HL-60 (cell line): Measurements from ENCODE around the gene SLC4A5.

Experiments used
- DNase-seq, 2 experiments: peaks; one replicate each; pipeline ENCODE4 v3.0.0-alpha.2; 2010 to 2020; ENCODE audit warnings: low read depth in 1 of 2, low spot score in 1 of 2
- H3K27ac ChIP-seq: fragments of 250-450 bp; sonication (Bioruptor Pico); replicated peaks from 2 replicates; pipeline ENCODE4 v1.5.1; 2020; ENCODE audit warnings: mild to moderate bottlenecking, moderate library complexity
- H3K27me3 ChIP-seq: fragments of 250-450 bp; sonication (Bioruptor Pico); 2 replicates; pipeline ENCODE4 v1.5.1; 2021; ENCODE audit warnings: mild to moderate bottlenecking, moderate library complexity; ENCODE audit not compliant: insufficient read depth, poor library complexity, severe bottlenecking
- H3K4me3 ChIP-seq: replicated peaks from 2 replicates; pipeline ENCODE4 v1.5.1; 2011; ENCODE audit warnings: mild to moderate bottlenecking, control low read depth, low read length; ENCODE audit not compliant: insufficient read depth
- GABPA ChIP-seq: IDR thresholded peaks from 2 replicates; pipeline ENCODE4 v1.6.1; 2012; ENCODE audit warnings: low read depth
- POLR2AphosphoS5 ChIP-seq: IDR thresholded peaks from 2 replicates; pipeline ENCODE4 v1.6.1; 2012; ENCODE audit warnings: low read depth
- SPI1 ChIP-seq: IDR thresholded peaks from 2 replicates; pipeline ENCODE4 v1.6.1; 2012; ENCODE audit warnings: low read depth, mild to moderate bottlenecking, borderline replicate concordance
- TF ChIP-seq, protein P1 (sequence below): IDR thresholded peaks from one replicate; pipeline ENCODE4 v1.5.1; 2011; ENCODE audit warnings: low read length, control low read depth, inconsistent platforms; ENCODE audit not compliant: insufficient read depth
- TF ChIP-seq, protein P2 (sequence below): IDR thresholded peaks from 2 replicates; pipeline ENCODE4 v1.6.1; 2012; ENCODE audit warnings: low read depth; ENCODE audit not compliant: insufficient replicate concordance

The SLC4A5 gene

DNA sequence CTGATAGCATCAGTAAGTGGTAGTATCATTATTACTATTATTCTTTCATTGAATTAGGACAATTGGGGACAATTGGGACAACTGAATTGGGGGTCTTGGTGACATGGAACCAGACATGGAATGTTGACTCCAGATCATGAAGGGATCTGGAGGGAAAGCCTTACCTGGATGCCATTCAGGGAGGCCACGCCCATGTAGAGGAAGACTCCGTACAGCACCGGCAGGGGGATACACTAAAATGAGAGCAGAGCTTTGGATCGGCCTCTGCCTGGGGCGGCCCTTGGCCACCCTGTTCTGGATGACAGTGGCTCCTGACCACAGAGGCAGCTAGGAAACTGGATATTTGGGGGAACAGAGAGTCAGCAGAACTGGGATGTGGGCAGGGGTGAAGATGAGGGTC, 115.6 kb downstream of the SLC4A5 start:
- Histone ChIP-seq H3K27ac (no peak overlapping the region), H3K27me3 (no peaks in the 10 kb centered on the region), H3K4me3 (no peak overlapping the region)
- TF ChIP-seq SPI1 (no peak), GABPA (no peak), POLR2AphosphoS5 (no peak)
- TF ChIP-seq, protein P1, sequence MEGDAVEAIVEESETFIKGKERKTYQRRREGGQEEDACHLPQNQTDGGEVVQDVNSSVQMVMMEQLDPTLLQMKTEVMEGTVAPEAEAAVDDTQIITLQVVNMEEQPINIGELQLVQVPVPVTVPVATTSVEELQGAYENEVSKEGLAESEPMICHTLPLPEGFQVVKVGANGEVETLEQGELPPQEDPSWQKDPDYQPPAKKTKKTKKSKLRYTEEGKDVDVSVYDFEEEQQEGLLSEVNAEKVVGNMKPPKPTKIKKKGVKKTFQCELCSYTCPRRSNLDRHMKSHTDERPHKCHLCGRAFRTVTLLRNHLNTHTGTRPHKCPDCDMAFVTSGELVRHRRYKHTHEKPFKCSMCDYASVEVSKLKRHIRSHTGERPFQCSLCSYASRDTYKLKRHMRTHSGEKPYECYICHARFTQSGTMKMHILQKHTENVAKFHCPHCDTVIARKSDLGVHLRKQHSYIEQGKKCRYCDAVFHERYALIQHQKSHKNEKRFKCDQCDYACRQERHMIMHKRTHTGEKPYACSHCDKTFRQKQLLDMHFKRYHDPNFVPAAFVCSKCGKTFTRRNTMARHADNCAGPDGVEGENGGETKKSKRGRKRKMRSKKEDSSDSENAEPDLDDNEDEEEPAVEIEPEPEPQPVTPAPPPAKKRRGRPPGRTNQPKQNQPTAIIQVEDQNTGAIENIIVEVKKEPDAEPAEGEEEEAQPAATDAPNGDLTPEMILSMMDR, result no peak
- TF ChIP-seq, protein P2, sequence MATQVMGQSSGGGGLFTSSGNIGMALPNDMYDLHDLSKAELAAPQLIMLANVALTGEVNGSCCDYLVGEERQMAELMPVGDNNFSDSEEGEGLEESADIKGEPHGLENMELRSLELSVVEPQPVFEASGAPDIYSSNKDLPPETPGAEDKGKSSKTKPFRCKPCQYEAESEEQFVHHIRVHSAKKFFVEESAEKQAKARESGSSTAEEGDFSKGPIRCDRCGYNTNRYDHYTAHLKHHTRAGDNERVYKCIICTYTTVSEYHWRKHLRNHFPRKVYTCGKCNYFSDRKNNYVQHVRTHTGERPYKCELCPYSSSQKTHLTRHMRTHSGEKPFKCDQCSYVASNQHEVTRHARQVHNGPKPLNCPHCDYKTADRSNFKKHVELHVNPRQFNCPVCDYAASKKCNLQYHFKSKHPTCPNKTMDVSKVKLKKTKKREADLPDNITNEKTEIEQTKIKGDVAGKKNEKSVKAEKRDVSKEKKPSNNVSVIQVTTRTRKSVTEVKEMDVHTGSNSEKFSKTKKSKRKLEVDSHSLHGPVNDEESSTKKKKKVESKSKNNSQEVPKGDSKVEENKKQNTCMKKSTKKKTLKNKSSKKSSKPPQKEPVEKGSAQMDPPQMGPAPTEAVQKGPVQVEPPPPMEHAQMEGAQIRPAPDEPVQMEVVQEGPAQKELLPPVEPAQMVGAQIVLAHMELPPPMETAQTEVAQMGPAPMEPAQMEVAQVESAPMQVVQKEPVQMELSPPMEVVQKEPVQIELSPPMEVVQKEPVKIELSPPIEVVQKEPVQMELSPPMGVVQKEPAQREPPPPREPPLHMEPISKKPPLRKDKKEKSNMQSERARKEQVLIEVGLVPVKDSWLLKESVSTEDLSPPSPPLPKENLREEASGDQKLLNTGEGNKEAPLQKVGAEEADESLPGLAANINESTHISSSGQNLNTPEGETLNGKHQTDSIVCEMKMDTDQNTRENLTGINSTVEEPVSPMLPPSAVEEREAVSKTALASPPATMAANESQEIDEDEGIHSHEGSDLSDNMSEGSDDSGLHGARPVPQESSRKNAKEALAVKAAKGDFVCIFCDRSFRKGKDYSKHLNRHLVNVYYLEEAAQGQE, result no peak
- no peak for DNase-seq

DNA sequence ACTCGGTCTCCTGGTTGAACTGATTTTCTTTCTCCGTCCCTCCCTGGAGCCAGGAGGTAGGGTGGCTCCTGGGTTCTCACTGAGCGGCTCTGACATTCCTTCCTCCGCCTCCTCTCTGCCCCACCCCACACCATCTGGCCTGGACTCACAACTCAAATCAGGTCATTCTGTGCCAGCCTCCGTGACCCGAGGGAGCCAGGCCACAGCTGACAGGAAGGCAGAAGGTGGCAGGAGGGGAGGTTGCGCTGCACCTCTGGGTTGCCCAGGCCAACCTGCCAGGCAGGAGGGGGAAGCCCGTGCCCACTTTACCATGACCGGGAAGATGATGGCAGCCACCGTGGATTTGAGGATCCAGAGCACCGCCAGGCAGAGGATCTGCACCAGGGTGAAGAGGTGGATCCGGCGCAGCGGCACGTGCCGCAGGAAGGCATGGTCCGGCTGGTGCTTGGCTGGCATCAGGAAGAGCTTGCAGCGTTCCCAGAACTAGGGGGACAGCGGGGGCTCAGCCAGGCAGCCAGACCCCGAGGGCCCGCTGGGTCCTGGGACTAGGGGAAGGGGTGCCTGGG, 116.5 kb downstream of the SLC4A5 start:
- no peak overlapping the region for H3K4me3 ChIP-seq
- TF ChIP-seq, protein P1, result no peak
- TF ChIP-seq POLR2AphosphoS5 (no peak), SPI1 (no peak), GABPA (no peak)
- TF ChIP-seq, protein P2, result no peak
- H3K27me3 ChIP-seq, result no peaks in the 10 kb centered on the region
- DNase-seq, result no peak
- no peak overlapping the region for H3K27ac ChIP-seq

DNA sequence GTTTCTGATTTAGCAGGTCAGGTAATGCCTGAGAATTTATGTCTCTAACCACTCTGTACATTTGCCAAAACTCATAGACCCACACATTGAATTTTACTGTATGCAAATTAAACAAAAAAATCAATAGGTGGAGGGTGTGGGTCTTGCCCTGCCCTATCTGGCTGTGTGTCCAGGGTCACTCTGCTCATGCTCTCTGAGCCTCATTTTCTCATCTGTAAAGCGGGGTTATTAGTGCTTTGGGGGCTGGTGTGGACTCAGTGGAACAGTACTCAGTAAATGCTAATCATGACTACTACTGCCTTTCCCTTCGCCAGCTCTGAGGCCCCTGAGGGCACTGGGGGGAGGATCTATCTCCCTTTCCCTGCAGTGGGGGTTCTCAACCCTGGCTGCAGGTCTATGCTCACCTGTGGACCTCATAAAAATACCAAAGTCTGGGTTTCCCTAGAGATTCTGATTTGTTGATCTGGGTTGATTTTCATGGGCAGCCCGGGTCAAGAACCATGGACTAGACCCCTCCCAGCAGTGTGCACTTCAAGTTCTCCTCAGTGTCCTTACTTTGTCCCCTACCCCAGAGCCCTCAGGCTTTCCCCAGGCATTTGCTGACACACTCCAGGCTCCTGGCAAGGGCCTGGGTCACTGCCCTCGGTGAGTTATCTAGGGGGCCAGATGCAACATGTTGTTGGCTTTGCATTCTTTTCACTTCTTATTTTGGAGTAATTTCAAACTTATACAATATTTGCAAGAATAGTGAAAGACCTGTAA, 117.3 kb downstream of the SLC4A5 start:
- no peak overlapping the region for H3K27ac ChIP-seq
- DNase-seq, result no peak
- TF ChIP-seq, protein P1, result no peak
- no peak for TF ChIP-seq POLR2AphosphoS5
- TF ChIP-seq, protein P2, result no peak
- H3K4me3 ChIP-seq, result no peak overlapping the region
- no peaks in the 10 kb centered on the region for H3K27me3 ChIP-seq
